GM13976 (cell line): ENCODE data around the gene ADAM8.

ENCODE experiments used
- DNase-seq: peaks from one replicate; pipeline ENCODE4 v3.0.0; 2012; ENCODE audit warnings: low spot score
- CTCF ChIP-seq: IDR thresholded peaks from 2 replicates; pipeline ENCODE4 v1.5.1; 2012; ENCODE audit warnings: borderline replicate concordance, mild to moderate bottlenecking; ENCODE audit not compliant: insufficient read depth; ENCODE audit errors: extremely low read depth, missing control alignments, control extremely low read depth
- in situ Hi-C: fragments of 300-500 bp; cut with MboI; formaldehyde crosslinking; loops from one replicate; pipeline ENCODE4 v1.12.0; 2022; ENCODE audit warnings: low sequenced_read_pairs, mixed read lengths, inconsistent platforms; ENCODE audit not compliant: unreplicated experiment

The ADAM8 gene

GRCh38 chr10:133294189-133294588 lies 17.5 kb upstream of the ADAM8 start:
- no peak for DNase-seq
- in situ Hi-C loops: no loop called here

GRCh38 chr10:133293810-133294119 lies 17.1 kb upstream of the ADAM8 start:
- in situ Hi-C loops: no loop called here
- no peak for DNase-seq
- TF ChIP-seq CTCF: no peak

More at GRCh38 chr10:133294189-133294588, 17.5 kb upstream of the ADAM8 start:
- no peak for TF ChIP-seq CTCF

GRCh38 chr10:133292919-133293809 lies 16.5 kb upstream of the ADAM8 start:
- TF ChIP-seq CTCF: no peak
- in situ Hi-C loops: no loop called here
- no peak for DNase-seq

GRCh38 chr10:133289761-133290160 lies 13.1 kb upstream of the ADAM8 start:
- DNase-seq: no peak
- no peak for TF ChIP-seq CTCF
- in situ Hi-C loops: no loop called here

- in situ Hi-C loops: no loop called here
- TF ChIP-seq CTCF: no peak
- no peak for DNase-seq
These were observed 11.3 kb upstream of the ADAM8 start for GRCh38 chr10:133287832-133288500.

GRCh38 chr10:133286366-133286765 lies 9.7 kb upstream of the ADAM8 start:
- in situ Hi-C loops: no loop called here
- no peak for DNase-seq
- TF ChIP-seq CTCF: no peak
